HG03025 (cell line): Measurements from ENCODE around the gene TATDN2.

Experiments
- ATAC-seq: cut with Tn5 transposase; IDR thresholded peaks from one replicate; pipeline ENCODE4 v1.9.1; 2021; ENCODE audit warnings: mild to moderate bottlenecking, moderate library complexity; ENCODE audit not compliant: unreplicated experiment, low FRiP score

The TATDN2 gene

GRCh38 chr3:10312861-10313260, 64.6 kb downstream of the TATDN2 start:
- no peak for ATAC-seq

- no peak for ATAC-seq
Measured at GRCh38 chr3:10315101-10315500, 66.8 kb downstream of the TATDN2 start.

- ATAC-seq, result no peak
Measured at GRCh38 chr3:10315771-10316344, 67.6 kb downstream of the TATDN2 start.

GRCh38 chr3:10317311-10317960, 69.2 kb downstream of the TATDN2 start:
- no peak for ATAC-seq

- ATAC-seq, result no peak
Measured at GRCh38 chr3:10317961-10318350, 69.7 kb downstream of the TATDN2 start.

GRCh38 chr3:10319251-10319650, 71.0 kb downstream of the TATDN2 start:
- no peak for ATAC-seq

- ATAC-seq, result no peak
Measured at GRCh38 chr3:10319804-10320203, 71.5 kb downstream of the TATDN2 start.

GRCh38 chr3:10320320-10320677, 72.0 kb downstream of the TATDN2 start:
- ATAC-seq, result no peak

- ATAC-seq, result no peak
Measured at GRCh38 chr3:10321630-10322351, 73.5 kb downstream of the TATDN2 start.

GRCh38 chr3:10322352-10322710, 74.1 kb downstream of the TATDN2 start:
- no peak for ATAC-seq

GRCh38 chr3:10327592-10327991, 79.3 kb downstream of the TATDN2 start:
- no peak for ATAC-seq

- ATAC-seq, result no peak
Measured at GRCh38 chr3:10328460-10329071, 80.3 kb downstream of the TATDN2 start.

- ATAC-seq, result no peak
Measured at GRCh38 chr3:10329495-10330015, 81.3 kb downstream of the TATDN2 start.

- no peak for ATAC-seq
Measured at GRCh38 chr3:10330319-10330718, 82.1 kb downstream of the TATDN2 start.
